ENCODE data around the gene TCF3.

- no peak for TF ChIP-seq POLR2AphosphoS5 (IDR thresholded peaks at IDR 0.05; ENCODE audit: low read depth, low read length)
- TF ChIP-seq TAF1 (IDR thresholded peaks at IDR 0.05; ENCODE audit: low read depth, low read length): no peak
- TF ChIP-seq POLR2A (IDR thresholded peaks at IDR 0.05; ENCODE audit: low read depth, low read length): no peak
- TF ChIP-seq SPI1 (IDR thresholded peaks at IDR 0.05; ENCODE audit: low read depth, low read length): no peak
Observed at GRCh38 chr19:1678073-1678472, 25.7 kb upstream of the TCF3 start.
